Measurements from ENCODE around the gene CHMP4A. TPM values are rescaled to one million over a fixed set of nuclear protein-coding genes. Genes with fewer than 3 reads are reported as not detected.
"Not testable (repeated sequence)": the region's sequence is repeated elsewhere in the genome, so short reads cannot be mapped to it uniquely, and the experiment has no call there.

The CHMP4A gene
- total RNA-seq, 3 donors from 2014 or later = 71.7 to 85.5 (median 85.4) TPM

- H3K4me3 Mint-ChIP-seq = no peak overlapping the region
- H3K4me1 Mint-ChIP-seq (ENCODE audit: low read depth) = peaks cover 21% of the 10 kb centered on the region
- H3K36me3 Mint-ChIP-seq (ENCODE audit: insufficient read depth) = peaks cover 12% of the 10 kb centered on the region
- DNase-seq = no peak
- no peaks in the 10 kb centered on the region for H3K9me3 Mint-ChIP-seq
- no peak for ATAC-seq
- H3K27me3 Mint-ChIP-seq (ENCODE audit: low read depth) = no peaks in the 10 kb centered on the region
Measured at GRCh38 chr14:24219521-24219920, 6.2 kb upstream of the CHMP4A start.

- ATAC-seq = no peak
- peaks cover 23% of the 10 kb centered on the region for H3K4me1 Mint-ChIP-seq (ENCODE audit: low read depth)
- H3K9me3 Mint-ChIP-seq = no peaks in the 10 kb centered on the region
- no peaks in the 10 kb centered on the region for H3K27me3 Mint-ChIP-seq (ENCODE audit: low read depth)
- no peak overlapping the region for H3K4me3 Mint-ChIP-seq
- DNase-seq = no peak
- peaks cover 10% of the 10 kb centered on the region for H3K36me3 Mint-ChIP-seq (ENCODE audit: insufficient read depth)
Measured at GRCh38 chr14:24219080-24219479, 5.8 kb upstream of the CHMP4A start.

GRCh38 chr14:24216876-24217275, 3.6 kb upstream of the CHMP4A start:
- ATAC-seq; H3K27me3 Mint-ChIP-seq (ENCODE audit: low read depth); H3K4me3 Mint-ChIP-seq; DNase-seq; H3K9me3 Mint-ChIP-seq: not testable (repeated sequence)
- H3K4me1 Mint-ChIP-seq (ENCODE audit: low read depth) = peaks cover 40% of the 10 kb centered on the region
- H3K36me3 Mint-ChIP-seq (ENCODE audit: insufficient read depth) = peaks cover 10% of the 10 kb centered on the region

- ATAC-seq (no peak), DNase-seq (no peak)
- H3K4me3 Mint-ChIP-seq = peak overlapping the region; percentile 90
- peaks cover 14% of the 10 kb centered on the region for H3K36me3 Mint-ChIP-seq (ENCODE audit: insufficient read depth)
- no peaks in the 10 kb centered on the region for H3K9me3 Mint-ChIP-seq
- H3K27me3 Mint-ChIP-seq (ENCODE audit: low read depth) = no peaks in the 10 kb centered on the region
- peaks cover 46% of the 10 kb centered on the region for H3K4me1 Mint-ChIP-seq (ENCODE audit: low read depth)
Measured at GRCh38 chr14:24216345-24216699, 3.0 kb upstream of the CHMP4A start.

GRCh38 chr14:24215495-24216344, 2.4 kb upstream of the CHMP4A start, which contains the start of gene MDP1:
MDP1 (minus strand) TSS chr14:24216066; CDS start chr14:24215955, 111 bp downstream.
- DNase-seq = peak; percentile 79
- ATAC-seq = peak; percentile 73 to 76
- peaks cover 15% of the 10 kb centered on the region for H3K36me3 Mint-ChIP-seq (ENCODE audit: insufficient read depth)
- H3K9me3 Mint-ChIP-seq = no peaks in the 10 kb centered on the region
- H3K27me3 Mint-ChIP-seq (ENCODE audit: low read depth) = no peaks in the 10 kb centered on the region
- peaks cover 47% of the 10 kb centered on the region for H3K4me1 Mint-ChIP-seq (ENCODE audit: low read depth)
- H3K4me3 Mint-ChIP-seq = peak within 1 kb of the TSS; percentile 90

- ATAC-seq (no peak), DNase-seq (no peak)
- H3K27me3 Mint-ChIP-seq (ENCODE audit: low read depth) = no peaks in the 10 kb centered on the region
- no peaks in the 10 kb centered on the region for H3K9me3 Mint-ChIP-seq
- peaks cover 52% of the 10 kb centered on the region for H3K4me1 Mint-ChIP-seq (ENCODE audit: low read depth)
- H3K4me3 Mint-ChIP-seq = peak overlapping the region; percentile 90
- peaks cover 27% of the 10 kb centered on the region for H3K36me3 Mint-ChIP-seq (ENCODE audit: insufficient read depth)
Measured at GRCh38 chr14:24213866-24214662, 776 bp upstream of the CHMP4A start.

- H3K4me3 Mint-ChIP-seq = peak overlapping the region; percentile 90
- peaks cover 63% of the 10 kb centered on the region for H3K4me1 Mint-ChIP-seq (ENCODE audit: low read depth)
- no peak for DNase-seq
- H3K9me3 Mint-ChIP-seq = no peaks in the 10 kb centered on the region
- H3K27me3 Mint-ChIP-seq (ENCODE audit: low read depth) = no peaks in the 10 kb centered on the region
- H3K36me3 Mint-ChIP-seq (ENCODE audit: insufficient read depth) = peaks cover 39% of the 10 kb centered on the region
- ATAC-seq = no peak
Measured at GRCh38 chr14:24211311-24211710, 2.0 kb downstream of the CHMP4A start.

- Mint-ChIP-seq H3K9me3 (no peaks in the 10 kb centered on the region), H3K4me3 (no peak overlapping the region), H3K36me3 (ENCODE audit: insufficient read depth) (peaks cover 53% of the 10 kb centered on the region), H3K4me1 (ENCODE audit: low read depth) (peaks cover 42% of the 10 kb centered on the region), H3K27me3 (ENCODE audit: low read depth) (no peaks in the 10 kb centered on the region)
- DNase-seq (no peak), ATAC-seq (no peak)
Measured at GRCh38 chr14:24207625-24208024, 5.7 kb downstream of the CHMP4A start.

- no peak for DNase-seq
- Mint-ChIP-seq H3K4me1 (ENCODE audit: low read depth) (peaks cover 39% of the 10 kb centered on the region), H3K36me3 (ENCODE audit: insufficient read depth) (peaks cover 56% of the 10 kb centered on the region), H3K4me3 (no peak overlapping the region), H3K9me3 (no peaks in the 10 kb centered on the region), H3K27me3 (ENCODE audit: low read depth) (no peaks in the 10 kb centered on the region)
- ATAC-seq = no peak
Measured at GRCh38 chr14:24207104-24207551, 6.2 kb downstream of the CHMP4A start.

GRCh38 chr14:24206260-24207103, 6.8 kb downstream of the CHMP4A start:
- DNase-seq = no peak
- peaks cover 60% of the 10 kb centered on the region for H3K36me3 Mint-ChIP-seq (ENCODE audit: insufficient read depth)
- H3K9me3 Mint-ChIP-seq = no peaks in the 10 kb centered on the region
- ATAC-seq = no peak
- H3K27me3 Mint-ChIP-seq (ENCODE audit: low read depth) = no peaks in the 10 kb centered on the region
- H3K4me3 Mint-ChIP-seq = no peak overlapping the region
- peaks cover 34% of the 10 kb centered on the region for H3K4me1 Mint-ChIP-seq (ENCODE audit: low read depth)

- peaks cover 26% of the 10 kb centered on the region for H3K4me1 Mint-ChIP-seq (ENCODE audit: low read depth)
- H3K27me3 Mint-ChIP-seq (ENCODE audit: low read depth) = no peaks in the 10 kb centered on the region
- H3K4me3 Mint-ChIP-seq = no peak overlapping the region
- no peak for DNase-seq
- no peak for ATAC-seq
- H3K36me3 Mint-ChIP-seq (ENCODE audit: insufficient read depth) = peaks cover 51% of the 10 kb centered on the region
- H3K9me3 Mint-ChIP-seq = no peaks in the 10 kb centered on the region
Measured at GRCh38 chr14:24204163-24205146, 8.8 kb downstream of the CHMP4A start.

- H3K27me3 Mint-ChIP-seq (ENCODE audit: low read depth); ATAC-seq; DNase-seq; H3K9me3 Mint-ChIP-seq; H3K4me3 Mint-ChIP-seq: not testable (repeated sequence)
- H3K36me3 Mint-ChIP-seq (ENCODE audit: insufficient read depth) = peaks cover 55% of the 10 kb centered on the region
- peaks cover 33% of the 10 kb centered on the region for H3K4me1 Mint-ChIP-seq (ENCODE audit: low read depth)
Measured at GRCh38 chr14:24203249-24203886, 9.9 kb downstream of the CHMP4A start.

GRCh38 chr14:24202538-24202937, 10.8 kb downstream of the CHMP4A start:
- H3K36me3 Mint-ChIP-seq (ENCODE audit: insufficient read depth) = peaks cover 51% of the 10 kb centered on the region
- not testable (repeated sequence) for H3K27me3 Mint-ChIP-seq (ENCODE audit: low read depth); ATAC-seq; H3K9me3 Mint-ChIP-seq; H3K4me3 Mint-ChIP-seq; DNase-seq
- H3K4me1 Mint-ChIP-seq (ENCODE audit: low read depth) = peaks cover 33% of the 10 kb centered on the region
